HG03439 (cell line): ENCODE results near the gene FAM53A.
"Not testable (repeated sequence)": the region's sequence is repeated elsewhere in the genome, so short reads cannot be mapped to it uniquely, and the experiment has no call there.

ENCODE experiments used
- ATAC-seq: cut with Tn5 transposase; IDR thresholded peaks from one replicate; pipeline ENCODE4 v1.9.1; 2021; ENCODE audit warnings: mild to moderate bottlenecking, moderate library complexity; ENCODE audit not compliant: unreplicated experiment

FAM53A gene

DNA sequence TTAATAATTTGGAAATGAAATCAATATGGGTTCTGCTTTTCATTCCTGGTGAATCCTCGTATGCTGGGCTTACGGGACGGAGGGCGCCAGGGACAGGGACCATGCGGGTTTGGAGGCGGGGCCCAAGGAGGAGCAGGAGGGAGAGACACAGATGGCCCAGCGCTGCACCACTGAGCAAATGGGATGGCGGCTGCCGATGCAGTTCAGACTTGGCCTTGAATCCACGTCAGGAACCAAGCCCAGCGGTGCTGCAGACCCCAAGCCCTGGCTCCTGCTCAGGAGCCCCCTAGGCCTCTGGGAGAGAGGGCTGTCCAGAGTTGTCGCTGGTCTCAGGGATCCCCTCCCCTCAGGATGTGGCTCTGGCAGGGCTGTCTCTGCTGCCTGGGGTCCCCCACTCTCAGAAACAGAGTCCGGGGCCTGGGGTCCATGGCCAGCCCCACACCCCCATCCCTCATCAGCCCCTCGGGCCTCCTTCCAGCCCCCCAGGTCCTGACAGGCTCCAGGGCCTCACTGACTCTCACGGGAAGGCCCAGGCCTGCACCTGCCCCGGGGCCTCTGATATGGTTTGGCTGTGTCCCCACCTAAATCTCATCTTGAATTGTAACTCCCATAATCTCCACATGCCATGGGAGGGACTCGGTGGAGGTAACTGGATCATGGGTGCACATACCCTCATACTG is 75.2 kb downstream of the FAM53A start:
- no peak for ATAC-seq

- ATAC-seq, result no peak
These were observed 75.8 kb downstream of the FAM53A start for GRCh38 chr4:1608196-1608820.

- not testable (repeated sequence) for ATAC-seq
These were observed 76.5 kb downstream of the FAM53A start for GRCh38 chr4:1607436-1608195.

DNA sequence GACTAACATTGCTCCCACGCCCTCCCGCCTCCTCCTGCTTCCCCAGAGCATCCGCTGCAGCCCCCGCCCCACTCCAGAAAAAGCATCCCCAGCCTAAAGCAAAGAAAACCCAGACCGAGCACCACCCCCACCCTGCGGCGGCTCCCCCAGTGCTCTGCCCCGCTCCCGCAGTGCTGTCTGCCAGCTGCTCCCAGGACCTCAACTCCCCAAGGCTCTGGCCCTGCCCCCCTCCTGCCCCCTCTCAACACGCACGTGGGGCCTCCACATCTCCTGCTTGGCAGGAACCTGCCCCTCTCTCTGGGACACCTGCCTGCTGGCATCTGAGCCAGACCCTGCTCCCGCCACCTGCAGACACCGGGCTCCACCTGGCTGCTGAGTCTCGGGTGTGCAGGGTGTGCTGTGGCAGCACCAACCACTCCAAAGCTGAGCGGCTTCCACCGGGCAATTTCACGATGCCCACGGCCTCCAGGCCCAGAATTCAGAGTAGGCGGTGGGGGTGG is 79.4 kb downstream of the FAM53A start:
- ATAC-seq, result no peak

GRCh38 chr4:1604181-1604705 is 79.9 kb downstream of the FAM53A start:
- ATAC-seq, result no peak

DNA sequence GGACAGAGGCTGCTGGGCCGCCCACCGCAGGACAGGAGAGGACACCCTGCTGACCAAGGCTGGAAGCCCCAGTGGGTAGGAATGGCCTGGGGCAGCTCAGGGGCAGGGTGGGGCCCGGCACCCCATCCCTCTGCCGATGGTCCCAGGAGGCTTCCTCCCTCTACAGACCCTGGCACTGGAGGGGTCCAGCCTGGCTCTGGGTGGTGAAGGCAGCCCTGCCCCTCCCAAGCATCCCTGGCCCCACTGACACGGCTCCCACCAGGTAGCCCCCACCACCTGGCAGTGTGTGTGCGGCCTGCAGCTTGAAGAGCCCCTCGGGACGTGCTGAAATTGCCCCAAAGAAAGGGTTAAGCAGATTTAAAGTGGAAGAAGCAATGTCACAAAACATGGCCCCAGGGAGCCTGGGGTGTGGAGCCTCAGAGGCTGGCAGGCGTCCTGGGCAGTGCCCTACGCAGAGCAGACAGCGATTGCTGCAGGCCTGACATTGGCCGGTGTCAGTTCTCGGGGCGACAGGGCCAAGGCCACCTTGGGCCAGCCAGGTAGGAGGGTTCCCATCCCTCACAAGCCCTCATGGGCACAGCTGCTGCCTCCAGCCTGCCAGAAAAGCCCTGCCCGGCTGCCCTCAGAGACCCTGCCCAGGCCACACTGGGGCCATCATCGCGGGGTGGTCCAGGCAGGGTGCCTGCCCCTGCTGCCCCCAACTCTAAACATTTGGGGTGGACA is 80.5 kb downstream of the FAM53A start:
- ATAC-seq, result no peak

DNA sequence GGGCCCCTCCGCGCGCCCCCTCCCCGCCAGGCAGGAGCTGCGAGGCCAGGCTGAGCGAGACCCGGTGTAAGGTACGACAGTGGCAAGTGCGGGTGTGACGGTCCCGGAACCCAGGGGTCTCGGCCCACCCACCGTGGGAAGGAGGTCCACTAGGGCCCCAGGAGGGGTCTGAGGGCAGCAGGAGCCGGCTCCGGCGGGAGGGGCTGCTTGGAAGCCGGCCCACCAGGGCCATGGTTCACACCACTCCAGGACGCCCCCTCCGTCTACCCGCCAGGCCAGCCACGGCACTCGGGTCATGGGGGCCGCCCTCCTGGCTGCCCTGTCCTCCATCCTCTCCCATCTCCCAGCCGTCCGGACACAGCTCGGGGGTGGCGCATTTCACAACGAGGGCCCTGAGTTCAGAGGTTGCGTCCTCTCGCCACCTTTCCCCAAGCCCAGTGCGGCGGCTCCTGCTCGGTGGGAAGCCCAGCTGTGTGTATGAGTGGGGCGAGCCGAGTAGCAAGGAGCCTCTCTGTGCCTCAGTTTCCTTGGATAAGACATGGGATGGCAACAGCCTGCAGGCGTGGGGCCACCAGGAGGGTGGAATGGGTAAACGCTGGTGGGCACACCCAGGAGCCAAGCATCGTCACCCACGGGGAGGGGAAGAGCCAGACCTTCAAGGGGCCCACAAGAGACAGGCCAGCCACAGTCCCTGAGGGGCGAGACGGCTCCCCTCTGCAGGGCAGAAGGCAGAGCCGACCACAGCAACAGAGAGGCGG is 81.3 kb downstream of the FAM53A start:
- ATAC-seq, result no peak

DNA sequence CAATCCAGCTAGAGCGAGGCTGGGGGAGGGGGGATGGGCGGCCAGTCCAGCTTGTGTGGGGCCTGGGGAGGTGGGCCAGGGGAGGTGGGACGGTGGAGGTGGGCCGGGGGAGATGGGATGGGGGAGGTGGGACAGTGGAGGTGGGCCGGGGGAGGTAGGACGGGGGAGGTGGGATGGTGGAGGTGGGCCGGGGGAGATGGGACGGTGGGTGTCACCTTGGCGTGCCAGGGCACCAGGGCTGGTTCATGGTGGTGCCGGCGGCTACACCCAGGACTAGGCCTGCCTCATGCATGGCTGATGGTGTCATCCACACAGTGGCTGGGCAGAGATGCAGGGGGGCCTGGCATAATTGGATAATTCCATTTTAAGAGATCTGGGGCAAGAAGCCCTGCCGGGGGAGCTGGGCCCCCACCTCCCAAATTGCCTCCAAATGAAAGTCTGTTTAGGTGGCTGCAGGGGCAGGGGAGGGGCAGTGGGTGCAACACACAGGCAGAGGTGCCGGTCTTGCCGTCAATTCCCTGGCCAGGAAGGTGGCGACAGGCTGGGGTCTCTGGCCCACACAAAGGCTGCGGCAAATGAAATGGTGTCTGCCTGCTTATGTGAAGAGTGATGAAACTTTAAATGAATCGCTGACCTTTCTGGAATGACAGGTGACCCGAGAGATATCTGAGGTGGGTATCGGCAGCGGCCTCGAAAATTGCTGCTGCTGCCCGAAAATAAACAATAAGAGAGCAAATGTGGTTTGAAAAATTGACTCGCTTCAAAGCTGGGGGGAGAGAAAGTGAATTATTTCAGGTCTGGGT is 82.1 kb downstream of the FAM53A start:
- ATAC-seq, result no peak

DNA sequence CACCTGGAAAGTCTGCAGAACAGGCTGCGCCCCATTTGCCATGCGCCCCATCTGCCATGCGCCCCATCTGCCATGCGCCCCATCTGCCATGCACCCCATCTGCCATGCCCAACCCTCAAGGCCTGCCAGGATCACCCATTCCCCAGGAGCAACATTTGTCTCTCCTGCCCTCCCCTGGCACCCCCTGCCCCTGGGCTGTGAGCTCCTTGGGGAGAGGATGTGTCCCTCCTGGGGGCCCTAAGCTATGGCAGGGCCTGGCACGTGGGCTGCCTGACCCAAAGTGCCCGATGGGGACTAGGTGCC is 82.6 kb downstream of the FAM53A start:
- no peak for ATAC-seq

DNA sequence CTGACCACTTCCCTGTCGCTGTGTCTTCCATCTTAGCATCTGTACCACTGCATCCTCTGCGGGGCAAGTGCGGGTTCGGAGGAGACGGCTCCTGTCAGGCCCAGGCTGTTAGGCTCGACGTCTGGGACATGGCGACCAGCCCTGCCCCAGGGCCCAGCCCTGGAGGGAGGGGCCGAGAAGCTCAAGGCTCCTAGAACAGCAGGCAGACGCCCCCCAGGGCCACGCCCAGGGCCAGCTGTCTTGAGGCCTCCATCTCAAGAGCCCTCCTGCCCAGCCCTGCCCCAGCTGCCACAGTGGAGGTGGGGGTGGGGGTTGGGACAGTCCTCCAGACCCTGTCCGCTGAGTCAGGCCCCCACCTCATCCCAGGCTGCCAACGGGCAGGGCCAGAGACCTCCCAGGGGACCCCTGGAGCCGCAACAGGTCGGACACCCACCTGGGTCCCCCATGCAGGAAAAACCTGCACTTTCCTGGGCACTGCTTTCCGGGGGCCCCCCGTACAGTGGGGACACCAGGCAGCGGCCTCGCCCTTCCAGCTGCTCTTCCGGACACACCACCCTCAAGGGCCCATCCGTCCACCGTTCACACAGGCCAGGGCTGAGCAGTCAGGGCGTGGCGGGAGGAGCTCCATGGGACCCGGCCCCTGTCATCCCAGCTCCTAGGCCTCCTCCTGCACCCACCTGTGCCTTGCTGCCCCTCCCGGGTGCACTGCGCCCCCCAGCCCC is 83.1 kb downstream of the FAM53A start:
- ATAC-seq, result no peak

DNA sequence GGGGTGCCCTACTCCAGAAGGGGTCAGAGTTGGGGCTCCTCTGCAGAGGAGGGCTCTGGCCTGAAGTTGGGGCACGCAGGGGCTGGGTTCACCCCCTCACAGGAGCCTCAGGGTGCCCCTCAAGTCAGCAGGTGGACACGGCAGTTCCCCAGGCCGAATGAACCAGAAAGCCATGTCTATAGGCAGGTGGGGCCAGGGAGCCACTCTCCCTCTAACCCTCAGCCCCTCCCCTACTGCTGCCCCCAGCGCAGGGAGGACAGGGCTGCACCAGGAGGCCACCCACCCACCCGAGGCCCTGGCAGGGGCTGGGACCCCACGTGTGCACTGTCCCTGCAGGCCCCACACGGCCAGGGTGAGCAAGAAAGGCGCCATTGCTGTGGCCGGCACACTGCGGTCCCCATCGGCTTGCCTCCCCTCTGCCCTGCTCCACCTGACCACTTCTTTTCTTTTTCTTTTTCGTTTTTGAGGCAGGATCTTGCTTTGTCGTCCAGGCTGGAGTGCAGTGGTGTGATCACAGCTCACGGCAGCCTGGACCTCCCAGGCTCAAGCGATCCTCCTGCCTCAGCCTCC is 83.8 kb downstream of the FAM53A start:
- no peak for ATAC-seq

DNA sequence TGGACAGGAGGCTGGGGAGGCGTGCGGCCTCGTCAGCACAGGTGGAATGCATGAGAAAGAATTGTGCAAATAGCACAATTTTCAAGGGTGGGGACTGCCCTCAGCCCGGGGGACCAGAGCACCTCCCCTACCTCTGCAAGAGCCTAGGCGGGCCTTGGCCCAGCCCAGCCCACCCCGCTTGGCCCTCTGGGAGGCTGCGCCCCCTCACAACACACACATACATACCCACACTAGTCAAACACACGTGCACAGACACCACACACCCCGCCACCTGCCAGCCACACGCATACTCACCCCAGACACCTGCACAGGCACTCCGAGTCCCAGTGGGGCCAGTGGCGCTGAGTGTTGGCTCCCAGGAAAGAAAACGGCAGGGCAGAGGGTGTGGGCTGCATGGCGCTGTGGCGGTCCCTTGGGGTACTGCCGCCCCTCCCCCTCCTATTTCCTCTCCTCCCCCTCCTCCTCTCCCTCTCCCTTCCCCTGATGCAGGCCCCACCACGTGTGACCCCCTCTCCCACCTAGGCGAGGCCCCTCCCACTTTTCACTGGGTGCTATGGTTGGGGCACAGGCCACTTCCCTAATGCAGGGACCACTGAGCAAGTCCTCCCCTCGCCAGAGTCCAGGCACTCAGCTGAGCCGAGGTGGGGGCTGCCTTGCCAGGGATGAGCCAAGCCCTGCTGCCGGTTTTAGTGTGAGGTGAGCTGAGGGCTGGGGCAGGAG is 84.5 kb downstream of the FAM53A start:
- no peak for ATAC-seq

DNA sequence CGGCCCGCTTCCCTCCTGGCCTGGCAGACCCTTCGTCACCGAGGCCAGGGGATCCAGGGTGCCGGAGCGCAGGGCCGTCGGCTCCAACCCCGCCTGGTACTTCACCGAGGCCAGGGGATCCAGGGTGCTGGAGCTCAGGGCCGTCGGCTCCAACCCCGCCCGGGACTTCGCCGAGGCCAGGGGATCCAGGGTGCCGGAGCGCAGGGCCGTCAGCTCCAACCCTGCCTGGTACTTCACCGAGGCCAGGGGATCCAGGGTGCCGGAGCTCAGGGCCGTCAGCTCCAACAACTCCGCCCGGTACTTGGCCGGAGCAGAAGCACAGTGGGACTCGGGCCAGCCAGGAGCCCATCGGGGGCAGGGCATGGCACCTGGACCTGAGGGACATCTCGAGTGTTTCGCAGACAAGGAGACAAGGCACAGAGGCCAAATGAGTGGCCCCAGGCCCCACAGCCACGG is 85.1 kb downstream of the FAM53A start:
- ATAC-seq, result no peak

DNA sequence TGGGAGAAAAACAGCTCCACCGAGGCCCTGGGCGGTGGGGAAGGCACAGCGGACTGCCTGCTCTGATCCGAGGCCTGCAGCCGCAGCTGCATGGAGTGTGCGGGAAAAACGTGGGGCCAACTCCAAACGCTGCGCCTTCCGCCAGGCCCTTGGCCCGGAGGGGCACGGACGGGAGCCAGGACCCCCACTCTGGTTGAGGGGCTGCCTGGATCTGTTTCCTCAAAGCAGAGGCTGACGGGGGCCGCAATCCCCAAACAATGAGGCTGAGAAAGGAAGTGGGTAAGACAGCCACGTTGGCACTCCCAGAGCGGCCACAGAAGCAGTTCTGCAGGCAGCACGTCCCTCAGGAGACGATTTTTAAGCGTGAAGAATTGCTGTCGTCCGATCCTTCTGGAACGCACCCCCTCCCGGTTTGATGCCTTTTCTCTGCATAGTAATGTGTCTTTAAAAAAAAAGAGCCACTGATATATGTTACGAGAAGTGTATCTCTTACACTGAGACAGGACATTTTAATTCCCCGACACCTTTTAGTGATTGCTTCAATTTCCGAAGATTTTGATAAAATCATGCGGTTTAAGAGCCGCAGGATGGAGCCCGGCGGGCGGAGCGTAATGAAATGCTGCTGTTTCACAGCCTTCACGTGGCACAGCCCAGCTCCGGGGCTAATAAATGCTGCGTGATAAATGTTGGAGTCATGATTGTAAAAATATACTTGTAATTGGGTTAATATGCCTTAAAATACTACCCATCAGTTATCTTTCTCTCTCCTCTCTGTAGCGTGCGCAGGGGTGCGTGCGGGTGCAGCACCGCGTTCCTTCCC is 85.7 kb downstream of the FAM53A start:
- ATAC-seq, result no peak

DNA sequence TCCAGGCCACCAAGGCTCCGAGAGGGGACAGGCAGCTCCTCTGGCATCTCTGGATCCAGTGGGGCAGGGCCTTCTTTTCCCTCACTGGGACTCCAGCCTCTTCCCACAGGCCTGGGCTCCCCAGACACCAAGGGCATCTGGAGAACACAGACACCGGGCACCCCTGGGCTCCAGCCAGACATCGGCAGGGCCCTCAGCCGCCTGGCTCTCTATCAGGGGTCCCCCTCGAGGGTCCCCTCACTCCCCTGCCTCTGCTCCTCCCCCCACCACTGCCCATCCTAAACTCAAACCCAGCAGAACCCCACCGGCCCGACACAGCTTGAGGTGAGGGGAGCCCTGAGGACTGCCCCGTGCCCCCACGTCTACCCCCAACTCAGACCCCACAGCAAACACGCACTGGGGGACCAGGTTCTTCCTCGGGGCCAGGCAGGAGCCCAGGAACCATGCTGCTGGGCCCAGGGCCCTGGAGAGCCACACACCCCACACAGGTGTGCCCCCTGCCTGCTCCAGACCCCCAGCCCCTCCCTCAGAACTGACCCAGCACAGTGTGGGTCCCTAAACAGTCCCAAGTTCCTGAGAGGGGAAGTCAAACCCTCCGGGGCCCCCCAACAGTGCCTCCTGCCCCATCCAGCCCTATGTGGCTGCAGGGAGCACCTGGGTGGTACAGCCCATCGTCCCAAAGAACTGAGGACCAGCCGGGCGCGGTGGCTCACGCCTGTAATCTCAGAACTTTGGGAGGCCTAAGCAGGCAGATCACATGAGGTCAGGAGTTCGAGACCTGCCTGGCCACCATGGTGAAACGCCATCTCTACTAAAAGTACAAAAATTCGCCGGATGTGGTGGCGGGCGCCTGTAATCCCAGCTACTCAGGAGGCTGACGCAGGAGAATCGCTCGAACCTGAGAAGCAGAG is 86.8 kb downstream of the FAM53A start:
- no peak for ATAC-seq

DNA sequence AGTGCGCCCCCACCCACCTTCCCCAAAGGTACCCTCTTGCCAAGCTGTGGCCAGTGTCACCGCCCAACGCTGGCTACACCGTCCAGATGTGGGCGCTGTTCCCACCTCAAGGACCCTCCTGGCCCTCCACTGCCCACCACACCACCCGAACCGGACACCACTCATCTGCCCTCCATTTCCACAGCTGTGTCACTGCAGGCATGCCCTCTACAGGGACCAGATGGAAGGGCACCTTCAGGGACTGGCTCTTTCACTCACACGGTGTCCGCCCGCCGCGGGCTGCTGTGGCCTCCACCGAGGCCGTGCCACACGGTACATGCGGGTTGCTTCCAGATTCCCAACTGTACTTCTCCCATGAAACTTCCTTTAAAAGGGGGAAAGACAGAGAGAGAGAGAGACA is 87.7 kb downstream of the FAM53A start:
- no peak for ATAC-seq
